Breast epithelium (tissue), 3 donors: Measurements from ENCODE around the gene CHD9.
A peak's percentile ranks its signal among the peaks of the same experiment; 100 is the strongest.

ENCODE experiments used
- POLR2A ChIP-seq: fragments of 450-650 bp; IDR thresholded peaks from one replicate; pipeline ENCODE4 v1.6.1; 2016; ENCODE audit warnings: antibody characterized with exemption, mild to moderate bottlenecking, moderate library complexity
- POLR2AphosphoS5 ChIP-seq, 3 donors: sonication (generic); formaldehyde crosslinking; IDR thresholded peaks; one replicate each; pipeline ENCODE4 v1.6.1; 2017; ENCODE audit warnings: antibody characterized with exemption in 3 of 3
- TF ChIP-seq, protein P1 (sequence below), 3 donors: fragments of 450-650 bp; IDR thresholded peaks; one replicate each; pipeline ENCODE4 v1.5.1; 2016 to 2017; ENCODE audit warnings: antibody characterized with exemption in 3 of 3, mild to moderate bottlenecking in 3 of 3, moderate library complexity in 3 of 3

GRCh38 chr16:53099318-53100130 is 44.7 kb downstream of the CHD9 start:
- TF ChIP-seq, protein P1, sequence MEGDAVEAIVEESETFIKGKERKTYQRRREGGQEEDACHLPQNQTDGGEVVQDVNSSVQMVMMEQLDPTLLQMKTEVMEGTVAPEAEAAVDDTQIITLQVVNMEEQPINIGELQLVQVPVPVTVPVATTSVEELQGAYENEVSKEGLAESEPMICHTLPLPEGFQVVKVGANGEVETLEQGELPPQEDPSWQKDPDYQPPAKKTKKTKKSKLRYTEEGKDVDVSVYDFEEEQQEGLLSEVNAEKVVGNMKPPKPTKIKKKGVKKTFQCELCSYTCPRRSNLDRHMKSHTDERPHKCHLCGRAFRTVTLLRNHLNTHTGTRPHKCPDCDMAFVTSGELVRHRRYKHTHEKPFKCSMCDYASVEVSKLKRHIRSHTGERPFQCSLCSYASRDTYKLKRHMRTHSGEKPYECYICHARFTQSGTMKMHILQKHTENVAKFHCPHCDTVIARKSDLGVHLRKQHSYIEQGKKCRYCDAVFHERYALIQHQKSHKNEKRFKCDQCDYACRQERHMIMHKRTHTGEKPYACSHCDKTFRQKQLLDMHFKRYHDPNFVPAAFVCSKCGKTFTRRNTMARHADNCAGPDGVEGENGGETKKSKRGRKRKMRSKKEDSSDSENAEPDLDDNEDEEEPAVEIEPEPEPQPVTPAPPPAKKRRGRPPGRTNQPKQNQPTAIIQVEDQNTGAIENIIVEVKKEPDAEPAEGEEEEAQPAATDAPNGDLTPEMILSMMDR (IDR thresholded peaks at IDR 0.05): no peak
- no peak for TF ChIP-seq POLR2A
- peak; percentile 67 to 88 (median 74) for TF ChIP-seq POLR2AphosphoS5 (IDR thresholded peaks at IDR 0.05)
